Measurements from ENCODE around the gene TNFRSF25. TPM values are rescaled to one million over a fixed set of nuclear protein-coding genes. Genes with fewer than 3 reads are reported as not detected.
A peak's percentile ranks its signal among the peaks of the same experiment; 100 is the strongest.

Gene TNFRSF25, protein sequence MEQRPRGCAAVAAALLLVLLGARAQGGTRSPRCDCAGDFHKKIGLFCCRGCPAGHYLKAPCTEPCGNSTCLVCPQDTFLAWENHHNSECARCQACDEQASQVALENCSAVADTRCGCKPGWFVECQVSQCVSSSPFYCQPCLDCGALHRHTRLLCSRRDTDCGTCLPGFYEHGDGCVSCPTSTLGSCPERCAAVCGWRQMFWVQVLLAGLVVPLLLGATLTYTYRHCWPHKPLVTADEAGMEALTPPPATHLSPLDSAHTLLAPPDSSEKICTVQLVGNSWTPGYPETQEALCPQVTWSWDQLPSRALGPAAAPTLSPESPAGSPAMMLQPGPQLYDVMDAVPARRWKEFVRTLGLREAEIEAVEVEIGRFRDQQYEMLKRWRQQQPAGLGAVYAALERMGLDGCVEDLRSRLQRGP
- total RNA-seq, result 10.0 TPM
- long read RNA-seq, partial matches to known transcripts, result 3 of 13 reads
- long read RNA-seq, other reads (novel, unspliced or antisense), result 6 of 13 reads

DNA sequence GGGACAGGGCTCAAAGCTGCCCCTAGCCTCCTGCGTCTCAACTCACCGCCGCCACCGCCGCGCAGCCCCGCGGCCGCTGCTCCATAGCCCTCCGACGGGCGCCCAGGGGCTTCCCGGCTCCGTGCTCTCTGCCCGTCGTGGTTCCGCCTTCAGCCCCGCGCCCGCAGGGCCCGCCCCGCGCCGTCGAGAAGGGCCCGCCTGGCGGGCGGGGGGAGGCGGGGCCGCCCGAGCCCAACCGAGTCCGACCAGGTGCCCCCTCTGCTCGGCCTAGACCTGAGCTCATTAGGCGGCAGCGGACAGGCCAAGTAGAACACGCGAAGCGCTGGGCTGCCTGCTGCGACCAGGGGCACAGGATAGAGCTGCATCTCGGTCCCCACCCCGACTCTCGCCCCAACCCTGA, at the start of gene TNFRSF25:
TNFRSF25 (minus strand) TSS at position 151 of the 400 bp plus-strand sequence; CDS start at position 85, 66 bp downstream.
- Histone ChIP-seq H3K27ac (peak within 1 kb of the TSS; percentile 6), H3K9me3 (no peaks in the 10 kb centered on the region), H3K4me1 (peaks cover 4% of the 10 kb centered on the region), H3K4me3 (peak within 1 kb of the TSS; percentile 29), H3K36me3 (no peaks in the 10 kb centered on the region), H3K27me3 (no peaks in the 10 kb centered on the region)
- intact Hi-C loops (cut with DNase I), result no loop called here
- TF ChIP-seq, protein P1, sequence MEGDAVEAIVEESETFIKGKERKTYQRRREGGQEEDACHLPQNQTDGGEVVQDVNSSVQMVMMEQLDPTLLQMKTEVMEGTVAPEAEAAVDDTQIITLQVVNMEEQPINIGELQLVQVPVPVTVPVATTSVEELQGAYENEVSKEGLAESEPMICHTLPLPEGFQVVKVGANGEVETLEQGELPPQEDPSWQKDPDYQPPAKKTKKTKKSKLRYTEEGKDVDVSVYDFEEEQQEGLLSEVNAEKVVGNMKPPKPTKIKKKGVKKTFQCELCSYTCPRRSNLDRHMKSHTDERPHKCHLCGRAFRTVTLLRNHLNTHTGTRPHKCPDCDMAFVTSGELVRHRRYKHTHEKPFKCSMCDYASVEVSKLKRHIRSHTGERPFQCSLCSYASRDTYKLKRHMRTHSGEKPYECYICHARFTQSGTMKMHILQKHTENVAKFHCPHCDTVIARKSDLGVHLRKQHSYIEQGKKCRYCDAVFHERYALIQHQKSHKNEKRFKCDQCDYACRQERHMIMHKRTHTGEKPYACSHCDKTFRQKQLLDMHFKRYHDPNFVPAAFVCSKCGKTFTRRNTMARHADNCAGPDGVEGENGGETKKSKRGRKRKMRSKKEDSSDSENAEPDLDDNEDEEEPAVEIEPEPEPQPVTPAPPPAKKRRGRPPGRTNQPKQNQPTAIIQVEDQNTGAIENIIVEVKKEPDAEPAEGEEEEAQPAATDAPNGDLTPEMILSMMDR (IDR thresholded peaks at IDR 0.05), result no peak
- ATAC-seq (no peak), DNase-seq (no peak)

DNA sequence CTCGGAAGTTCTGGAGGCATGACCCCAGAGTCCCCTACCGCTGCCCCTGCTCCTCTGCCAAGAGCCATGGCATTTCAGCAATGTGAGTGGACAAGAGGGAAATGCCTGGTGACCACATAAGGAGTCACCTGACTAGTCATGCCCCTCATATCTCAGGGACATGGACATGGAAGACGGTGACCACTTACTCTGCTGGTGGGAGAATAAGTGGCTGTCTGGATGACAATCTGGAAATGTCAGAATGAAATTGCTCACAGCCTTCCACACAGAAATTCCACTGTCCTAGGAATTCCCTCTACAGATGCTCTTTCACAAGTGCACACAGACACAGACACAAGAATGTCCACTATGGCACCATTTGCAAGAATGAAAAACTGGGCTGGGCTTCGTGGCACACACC, 49.8 kb upstream of the TNFRSF25 start:
- TF ChIP-seq, protein P1 (IDR thresholded peaks at IDR 0.05), result no peak
- intact Hi-C loops (cut with DNase I), result no loop called here
- no peak for DNase-seq
- H3K36me3 ChIP-seq, result no peaks in the 10 kb centered on the region
- ATAC-seq, result peak; percentile 14
- H3K4me3 ChIP-seq, result no peak overlapping the region
- no peaks in the 10 kb centered on the region for H3K9me3 ChIP-seq
- no peaks in the 10 kb centered on the region for H3K4me1 ChIP-seq
- H3K27ac ChIP-seq, result no peak overlapping the region
- no peaks in the 10 kb centered on the region for H3K27me3 ChIP-seq

DNA sequence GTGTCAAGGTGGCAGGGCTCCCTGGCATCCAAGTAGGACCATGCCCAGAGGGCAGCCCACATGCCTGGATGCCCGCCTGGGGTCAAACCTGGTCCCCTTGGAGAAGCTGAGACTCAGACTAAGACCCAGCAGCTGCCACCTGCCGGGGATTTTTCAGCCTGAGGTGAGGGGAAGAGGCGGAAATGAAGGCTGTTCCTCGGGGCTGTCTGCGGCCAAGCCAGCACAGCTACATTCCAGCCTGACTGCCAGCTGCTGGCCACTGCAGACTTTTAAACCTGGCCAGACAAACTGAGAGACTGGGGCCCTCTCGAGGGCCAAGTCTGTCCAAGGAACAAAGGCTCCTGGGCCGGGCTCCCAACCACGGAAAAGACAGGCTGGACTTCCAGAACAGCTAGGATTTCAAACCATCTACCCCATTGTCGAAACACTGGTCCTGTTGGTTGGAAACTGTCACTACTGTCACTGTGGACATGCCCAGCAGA, 47.4 kb upstream of the TNFRSF25 start:
- intact Hi-C loops (cut with DNase I), result no loop called here
- DNase-seq (no peak), ATAC-seq (no peak)
- no peaks in the 10 kb centered on the region for H3K9me3 ChIP-seq
- no peaks in the 10 kb centered on the region for H3K27me3 ChIP-seq
- H3K4me1 ChIP-seq, result no peaks in the 10 kb centered on the region
- no peak overlapping the region for H3K27ac ChIP-seq
- TF ChIP-seq, protein P1 (IDR thresholded peaks at IDR 0.05), result no peak
- H3K4me3 ChIP-seq, result no peak overlapping the region
- no peaks in the 10 kb centered on the region for H3K36me3 ChIP-seq

DNA sequence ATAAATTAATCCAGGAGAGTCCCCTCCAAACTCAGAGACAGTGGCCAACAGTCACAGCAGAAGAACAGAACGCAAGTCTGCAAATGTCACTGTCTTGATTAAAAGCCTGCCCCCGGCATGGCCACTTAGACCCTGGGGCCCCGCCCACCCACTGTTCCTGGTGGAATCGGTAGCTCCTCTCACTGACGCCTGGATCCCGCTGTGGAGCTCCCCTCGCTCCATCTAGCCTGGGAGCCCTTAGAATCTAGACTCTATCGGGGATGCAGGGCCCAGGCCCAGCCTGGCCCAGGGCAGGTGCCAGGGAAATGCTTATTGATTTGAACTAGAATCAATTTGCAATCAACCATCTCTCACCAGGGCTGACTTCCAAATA, 46.9 kb upstream of the TNFRSF25 start:
- Histone ChIP-seq H3K4me3 (no peak overlapping the region), H3K9me3 (no peaks in the 10 kb centered on the region), H3K36me3 (no peaks in the 10 kb centered on the region), H3K4me1 (no peaks in the 10 kb centered on the region), H3K27ac (no peak overlapping the region), H3K27me3 (no peaks in the 10 kb centered on the region)
- ATAC-seq, result no peak
- no peak for DNase-seq
- intact Hi-C loops (cut with DNase I), result no loop called here
- TF ChIP-seq, protein P1 (IDR thresholded peaks at IDR 0.05), result no peak

DNA sequence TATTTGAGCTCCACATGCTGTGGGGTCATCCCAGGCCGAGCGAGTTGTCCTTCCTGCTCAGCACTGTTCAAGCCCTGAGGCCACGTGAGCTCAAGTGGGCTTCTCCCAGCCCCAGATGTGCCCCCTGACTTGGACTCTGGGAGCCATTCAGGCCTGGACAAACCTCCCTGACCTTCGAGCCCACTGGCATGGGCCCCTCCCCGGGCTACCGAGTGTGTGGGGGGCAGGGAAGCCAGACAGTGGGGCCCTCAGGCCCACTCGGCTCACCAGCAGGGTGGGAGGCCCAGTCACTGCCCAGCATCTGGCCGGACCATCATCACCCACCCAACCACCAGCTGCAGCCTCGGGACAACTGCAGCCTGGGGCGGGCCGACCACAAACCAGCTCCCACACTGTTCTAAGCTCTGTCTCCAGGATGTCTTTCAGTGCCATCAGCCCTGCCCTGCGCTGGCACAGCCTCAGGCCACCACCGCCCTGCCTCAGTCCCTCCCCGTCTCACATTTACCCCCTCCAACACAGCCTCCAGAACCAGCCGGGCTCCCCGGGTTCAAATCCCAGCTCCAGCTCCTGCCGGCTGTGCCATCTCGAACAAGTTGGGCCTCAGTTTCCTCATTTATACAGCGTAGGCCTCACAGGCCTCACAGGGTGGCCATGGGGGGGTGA, 46.4 kb upstream of the TNFRSF25 start:
- intact Hi-C loops (cut with DNase I), result no loop called here
- peaks cover 4% of the 10 kb centered on the region for H3K4me1 ChIP-seq
- no peaks in the 10 kb centered on the region for H3K27me3 ChIP-seq
- H3K27ac ChIP-seq, result no peak overlapping the region
- no peaks in the 10 kb centered on the region for H3K9me3 ChIP-seq
- ATAC-seq (no peak), DNase-seq (no peak)
- TF ChIP-seq, protein P1 (IDR thresholded peaks at IDR 0.05), result no peak
- H3K4me3 ChIP-seq, result no peak overlapping the region
- H3K36me3 ChIP-seq, result no peaks in the 10 kb centered on the region

Measured in upper lobe of right lung (tissue), 1 donor.